C4-2B (cell line): ENCODE measurements around the gene SLC34A3.

Source experiments
- H3K27ac ChIP-seq: fragments of 450-650 bp; 2 replicates; pipeline ENCODE4 v1.5.1; 2017
- CTCF ChIP-seq: fragments of 450-650 bp; conservative IDR thresholded peaks from 2 replicates; pipeline ENCODE4 v1.5.1; 2017; ENCODE audit warnings: mild to moderate bottlenecking
- ZFX ChIP-seq: fragments of 450-650 bp; IDR thresholded peaks from 2 replicates; pipeline ENCODE4 v1.6.1; 2017

SLC34A3 gene

GRCh38 chr9:137191691-137192447 lies 38.8 kb upstream of the SLC34A3 start:
- H3K27ac ChIP-seq = peak overlapping the region; percentile 93; the same call in 1 of the 2 replicates
- TF ChIP-seq CTCF (no peak), ZFX (no peak)

- H3K27ac ChIP-seq = no peak overlapping the region; the same call in 1 of the 2 replicates
- TF ChIP-seq CTCF (no peak), ZFX (no peak)
Measured at GRCh38 chr9:137192448-137192780, 38.3 kb upstream of the SLC34A3 start.

- TF ChIP-seq ZFX (no peak), CTCF (no peak)
- H3K27ac ChIP-seq = peak overlapping the region; percentile 85
Measured at GRCh38 chr9:137192859-137193258, 37.8 kb upstream of the SLC34A3 start.

- peak overlapping the region; percentile 85 for H3K27ac ChIP-seq
- TF ChIP-seq ZFX = no peak
- no peak for TF ChIP-seq CTCF
Measured at GRCh38 chr9:137193771-137194170, 36.9 kb upstream of the SLC34A3 start.

- TF ChIP-seq ZFX (no peak), CTCF (no peak)
- H3K27ac ChIP-seq = peak overlapping the region; percentile 85
Measured at GRCh38 chr9:137194388-137194787, 36.3 kb upstream of the SLC34A3 start.

- H3K27ac ChIP-seq = peak overlapping the region; percentile 85
- TF ChIP-seq ZFX = no peak
- TF ChIP-seq CTCF = no peak
Measured at GRCh38 chr9:137194909-137195308, 35.8 kb upstream of the SLC34A3 start.

- peak overlapping the region; percentile 85 for H3K27ac ChIP-seq
- no peak for TF ChIP-seq ZFX
- TF ChIP-seq CTCF = no peak
Measured at GRCh38 chr9:137195525-137196220, 35.0 kb upstream of the SLC34A3 start.
